Smooth muscle cell (in vitro differentiated cells): ENCODE measurements around the gene ASAP2. TPM values are rescaled to one million over a fixed set of nuclear protein-coding genes. Genes with fewer than 3 reads are reported as not detected.

Experiments
- DNase-seq: peaks from one replicate; lab custom pipeline; 2025; ENCODE audit not compliant: unreplicated experiment; lab: John Stamatoyannopoulos, UW
- H2AFZ ChIP-seq: fragments of 200-600 bp; sonication (generic); 2 replicates; pipeline ENCODE4 v1.6.0; 2016; ENCODE audit warnings: antibody characterized with exemption, low read depth, mild to moderate bottlenecking
- H3F3A ChIP-seq: fragments of 200-600 bp; sonication (generic); 2 replicates; pipeline ENCODE4 v1.6.0; 2017; ENCODE audit warnings: antibody characterized with exemption, low read depth
- H3K27ac ChIP-seq: fragments of 200-600 bp; sonication (generic); 2 replicates; pipeline ENCODE4 v1.5.1; 2016; ENCODE audit warnings: low read depth, mild to moderate bottlenecking
- H3K27me3 ChIP-seq: fragments of 200-600 bp; sonication (generic); 2 replicates; pipeline ENCODE4 v1.6.1; 2016; ENCODE audit warnings: low read depth, mild to moderate bottlenecking
- H3K36me3 ChIP-seq: fragments of 200-600 bp; sonication (generic); 2 replicates; pipeline ENCODE4 v1.5.1; 2016; ENCODE audit warnings: low read depth
- H3K4me1 ChIP-seq: fragments of 200-600 bp; sonication (generic); 2 replicates; pipeline ENCODE4 v1.5.1; 2016; ENCODE audit warnings: low read depth
- H3K4me2 ChIP-seq: fragments of 200-600 bp; sonication (generic); 2 replicates; pipeline ENCODE4 v1.6.0; 2016; ENCODE audit warnings: mild to moderate bottlenecking
- H3K4me3 ChIP-seq: fragments of 200-600 bp; sonication (generic); 2 replicates; pipeline ENCODE4 v1.5.1; 2016; ENCODE audit warnings: mild to moderate bottlenecking
- H3K79me2 ChIP-seq: fragments of 200-600 bp; sonication (generic); 2 replicates; pipeline ENCODE4 v1.6.0; 2016; ENCODE audit warnings: low read depth, mild to moderate bottlenecking
- H3K9ac ChIP-seq: fragments of 200-600 bp; sonication (generic); 2 replicates; pipeline ENCODE4 v1.6.0; 2016; ENCODE audit warnings: low read depth
- H3K9me3 ChIP-seq: fragments of 200-600 bp; sonication (generic); replicated peaks from 2 replicates; pipeline ENCODE4 v1.5.1; 2016; ENCODE audit warnings: low read depth
- H4K20me1 ChIP-seq: fragments of 200-600 bp; sonication (generic); 2 replicates; pipeline ENCODE4 v1.6.0; 2016; ENCODE audit warnings: low read depth
- WGBS: methylation state at CpG from one replicate; pipeline ENCODE4 v1.1.7; 2016; ENCODE audit warnings: low lambda C conversion rate; 5-methylcytosine and 5-hydroxymethylcytosine counted together
- polyA plus RNA-seq: library from polyadenylated mRNA; unstranded; fragments of >200 nt; fragmentation: Nextera tagmentation; extraction: Ambion mirVana; gene quantifications from 2 replicates; pipeline ENCODE4 v1.2.1, GENCODE V29; 2016
- total RNA-seq: library from RNA; depleted of rRNA; stranded (reverse); fragments of >200 nt; gene quantifications from 2 replicates; pipeline ENCODE4 v1.2.3, GENCODE V29; 2014
- TF ChIP-seq, protein P1 (sequence below): fragments of 200-600 bp; sonication (generic); IDR thresholded peaks from 2 replicates; pipeline ENCODE4 v1.5.1; 2017; ENCODE audit warnings: borderline replicate concordance, mild to moderate bottlenecking, antibody characterized with exemption; ENCODE audit not compliant: insufficient read depth, poor library complexity, severe bottlenecking

ASAP2 gene
- total and polyA plus RNA-seq, 2 experiments from 2014 or later = 8.8 to 23.1 TPM

DNA sequence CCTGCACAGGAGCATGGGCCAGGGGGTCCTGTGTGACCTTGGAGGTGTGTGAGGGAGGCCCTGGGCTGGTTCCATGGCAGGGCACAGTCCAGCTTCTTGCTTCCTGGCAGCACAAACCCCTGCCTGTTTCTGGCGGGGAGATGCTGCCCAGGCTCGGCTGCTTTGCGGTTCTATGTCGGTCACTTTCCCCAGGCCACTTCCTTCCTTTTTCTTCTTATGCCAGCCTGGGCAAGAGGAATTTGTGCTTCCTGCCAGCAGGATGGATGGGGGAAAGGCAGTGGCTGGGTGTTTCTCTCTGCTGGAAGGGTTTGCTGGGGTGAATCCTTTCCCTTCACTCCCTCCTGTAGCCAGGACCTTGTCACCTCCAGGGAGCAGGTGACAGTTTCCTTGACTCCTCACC lies 24.3 kb downstream of the ASAP2 start:
- no peak overlapping the region for H3K4me3 ChIP-seq
- H4K20me1 ChIP-seq = peaks cover 20% of the 10 kb centered on the region
- no peak overlapping the region for H2AFZ ChIP-seq
- peaks cover 28% of the 10 kb centered on the region for H3F3A ChIP-seq
- no peak overlapping the region for H3K27ac ChIP-seq
- H3K36me3 ChIP-seq = no peaks in the 10 kb centered on the region
- no peaks in the 10 kb centered on the region for H3K9me3 ChIP-seq
- peaks cover 48% of the 10 kb centered on the region for H3K79me2 ChIP-seq
- H3K9ac ChIP-seq = no peak overlapping the region
- no peak overlapping the region for H3K4me2 ChIP-seq
- H3K27me3 ChIP-seq = no peaks in the 10 kb centered on the region
- no peak for DNase-seq
- peaks cover 43% of the 10 kb centered on the region for H3K4me1 ChIP-seq
- 88% methylated on average over 4 of the region's 4 CpGs for WGBS
- TF ChIP-seq, protein P1, sequence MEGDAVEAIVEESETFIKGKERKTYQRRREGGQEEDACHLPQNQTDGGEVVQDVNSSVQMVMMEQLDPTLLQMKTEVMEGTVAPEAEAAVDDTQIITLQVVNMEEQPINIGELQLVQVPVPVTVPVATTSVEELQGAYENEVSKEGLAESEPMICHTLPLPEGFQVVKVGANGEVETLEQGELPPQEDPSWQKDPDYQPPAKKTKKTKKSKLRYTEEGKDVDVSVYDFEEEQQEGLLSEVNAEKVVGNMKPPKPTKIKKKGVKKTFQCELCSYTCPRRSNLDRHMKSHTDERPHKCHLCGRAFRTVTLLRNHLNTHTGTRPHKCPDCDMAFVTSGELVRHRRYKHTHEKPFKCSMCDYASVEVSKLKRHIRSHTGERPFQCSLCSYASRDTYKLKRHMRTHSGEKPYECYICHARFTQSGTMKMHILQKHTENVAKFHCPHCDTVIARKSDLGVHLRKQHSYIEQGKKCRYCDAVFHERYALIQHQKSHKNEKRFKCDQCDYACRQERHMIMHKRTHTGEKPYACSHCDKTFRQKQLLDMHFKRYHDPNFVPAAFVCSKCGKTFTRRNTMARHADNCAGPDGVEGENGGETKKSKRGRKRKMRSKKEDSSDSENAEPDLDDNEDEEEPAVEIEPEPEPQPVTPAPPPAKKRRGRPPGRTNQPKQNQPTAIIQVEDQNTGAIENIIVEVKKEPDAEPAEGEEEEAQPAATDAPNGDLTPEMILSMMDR = no peak

DNA sequence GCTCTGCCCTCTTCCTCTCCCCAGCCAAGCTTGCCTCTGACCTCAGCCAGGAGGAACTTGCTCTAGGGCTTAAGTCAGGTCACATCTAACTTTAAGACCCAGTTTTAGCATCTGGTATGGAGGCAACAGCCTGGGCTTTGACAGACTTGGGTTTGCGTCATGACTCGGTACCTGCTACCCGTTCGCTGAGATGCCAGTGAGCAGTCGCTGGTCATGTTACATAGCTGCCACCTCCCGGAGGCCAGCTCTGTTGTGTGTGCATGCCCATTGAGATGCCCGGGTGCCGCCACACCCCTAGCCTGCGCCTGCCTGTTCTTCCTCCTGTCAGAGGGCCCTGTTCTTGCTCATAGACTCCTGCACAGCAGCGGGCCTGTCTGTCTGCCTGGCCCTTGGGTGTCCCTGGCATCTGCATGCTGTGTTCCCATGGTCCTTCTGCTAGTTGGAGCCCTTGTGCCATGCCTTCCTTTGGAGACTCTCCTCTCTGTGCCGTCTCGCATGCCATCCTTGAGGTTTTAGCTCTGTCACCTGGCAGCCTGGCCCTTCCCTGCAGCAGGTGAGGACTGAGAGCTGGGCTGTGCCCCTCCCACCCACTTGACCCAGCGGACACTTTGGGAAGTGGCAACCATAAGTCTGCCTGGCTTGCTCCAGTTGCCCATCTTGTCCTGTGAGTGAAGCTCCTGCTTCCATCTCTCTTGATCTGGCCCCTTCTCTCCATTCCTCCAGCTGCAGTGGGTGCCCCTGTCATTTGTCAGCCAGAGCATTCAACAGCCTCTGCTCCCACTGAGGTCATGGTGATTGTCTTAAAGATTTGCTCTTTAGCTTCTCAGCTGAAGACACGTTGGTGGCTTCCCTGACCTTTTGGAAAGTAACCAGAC lies 24.9 kb downstream of the ASAP2 start:
- no peaks in the 10 kb centered on the region for H3K27me3 ChIP-seq
- peaks cover 50% of the 10 kb centered on the region for H3K79me2 ChIP-seq
- 80% methylated on average over 14 of the region's 14 CpGs for WGBS
- peaks cover 31% of the 10 kb centered on the region for H3F3A ChIP-seq
- no peak overlapping the region for H3K9ac ChIP-seq
- no peaks in the 10 kb centered on the region for H3K9me3 ChIP-seq
- no peak overlapping the region for H2AFZ ChIP-seq
- H3K4me3 ChIP-seq = no peak overlapping the region
- H3K4me2 ChIP-seq = peak overlapping the region; percentile 73
- no peaks in the 10 kb centered on the region for H3K36me3 ChIP-seq
- H3K27ac ChIP-seq = no peak overlapping the region
- TF ChIP-seq, protein P1 = no peak
- H4K20me1 ChIP-seq = peaks cover 20% of the 10 kb centered on the region
- DNase-seq = no peak
- H3K4me1 ChIP-seq = peaks cover 44% of the 10 kb centered on the region

DNA sequence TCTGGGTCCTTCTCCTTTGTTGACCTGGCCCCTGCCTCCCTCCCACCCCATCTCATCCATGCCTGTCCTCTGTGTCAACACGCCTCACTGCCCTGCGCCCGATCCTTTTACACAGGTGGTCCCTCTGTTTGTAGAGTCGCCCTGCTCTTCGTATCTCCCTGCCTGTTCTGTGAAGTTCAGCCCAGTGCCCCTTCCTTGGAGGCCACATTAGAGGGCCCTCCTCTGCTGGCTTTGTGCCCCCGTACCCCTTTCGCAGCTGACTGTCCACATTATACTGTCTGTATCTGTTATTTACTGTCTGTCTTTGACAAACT lies 25.5 kb downstream of the ASAP2 start:
- no peak overlapping the region for H2AFZ ChIP-seq
- H3K79me2 ChIP-seq = peaks cover 56% of the 10 kb centered on the region
- no peak for DNase-seq
- peak overlapping the region; percentile 30 for H3K9ac ChIP-seq
- no peak overlapping the region for H3K4me3 ChIP-seq
- no peaks in the 10 kb centered on the region for H3K9me3 ChIP-seq
- 90% methylated on average over 7 of the region's 7 CpGs for WGBS
- H3K27me3 ChIP-seq = no peaks in the 10 kb centered on the region
- TF ChIP-seq, protein P1 = no peak
- H4K20me1 ChIP-seq = peaks cover 20% of the 10 kb centered on the region
- peaks cover 47% of the 10 kb centered on the region for H3K4me1 ChIP-seq
- peaks cover 31% of the 10 kb centered on the region for H3F3A ChIP-seq
- peak overlapping the region; percentile 73 for H3K4me2 ChIP-seq
- H3K27ac ChIP-seq = peak overlapping the region; percentile 97
- H3K36me3 ChIP-seq = no peaks in the 10 kb centered on the region

DNA sequence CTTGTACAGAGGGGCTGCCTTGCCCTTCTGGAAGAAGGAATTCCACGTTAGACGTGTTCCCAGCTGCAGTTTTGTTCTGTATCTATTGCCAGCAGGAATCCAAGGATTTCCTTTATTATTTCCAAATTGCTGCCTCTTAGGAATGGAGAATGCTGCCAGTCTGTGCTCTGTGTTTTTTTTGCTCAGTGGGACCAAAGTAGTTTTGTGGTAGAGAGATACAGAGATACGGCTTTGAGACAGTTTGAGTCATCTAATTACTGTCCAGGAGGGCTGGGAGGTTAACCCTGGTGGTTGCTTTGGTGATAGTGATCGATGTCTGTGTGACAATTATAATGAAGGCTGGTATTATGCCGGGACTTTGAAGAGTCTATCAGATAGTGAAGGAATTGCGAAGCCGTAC lies 26.3 kb downstream of the ASAP2 start:
- DNase-seq = no peak
- peaks cover 31% of the 10 kb centered on the region for H3F3A ChIP-seq

More for the DNA sequence above, 26.3 kb downstream of the ASAP2 start:
- 19% methylated on average over 7 of the region's 7 CpGs for WGBS
- peak overlapping the region; percentile 30 for H3K9ac ChIP-seq
- H4K20me1 ChIP-seq = peaks cover 20% of the 10 kb centered on the region
- peak overlapping the region; percentile 97 for H3K27ac ChIP-seq
- no peak overlapping the region for H3K4me3 ChIP-seq
- H3K79me2 ChIP-seq = peaks cover 64% of the 10 kb centered on the region
- TF ChIP-seq, protein P1 = no peak
- H2AFZ ChIP-seq = no peak overlapping the region
- H3K9me3 ChIP-seq = no peaks in the 10 kb centered on the region
- no peaks in the 10 kb centered on the region for H3K27me3 ChIP-seq
- peak overlapping the region; percentile 73 for H3K4me2 ChIP-seq
- no peaks in the 10 kb centered on the region for H3K36me3 ChIP-seq
- H3K4me1 ChIP-seq = peaks cover 47% of the 10 kb centered on the region
